GM21390 (cell line): ENCODE results near the gene ZIC5.

Experiments used
- ATAC-seq: cut with Tn5 transposase; IDR thresholded peaks from one replicate; pipeline ENCODE4 v1.9.1; 2021; ENCODE audit not compliant: unreplicated experiment

ZIC5 gene

GRCh38 chr13:99971576-99972189, at the start of gene ZIC5:
TSS of gene ZIC5 (minus strand) at chr13:99971767. CDS start at chr13:99971603, 164 bp downstream.
- no peak for ATAC-seq

GRCh38 chr13:100019780-100020356, 48.3 kb upstream of the ZIC5 start:
- ATAC-seq: no peak

- ATAC-seq: no peak
Measured at GRCh38 chr13:100014621-100015020, 43.1 kb upstream of the ZIC5 start.

GRCh38 chr13:99998261-99998660, 26.7 kb upstream of the ZIC5 start:
- no peak for ATAC-seq

- ATAC-seq: no peak
Measured at GRCh38 chr13:99997702-99998214, 26.2 kb upstream of the ZIC5 start.

DNA sequence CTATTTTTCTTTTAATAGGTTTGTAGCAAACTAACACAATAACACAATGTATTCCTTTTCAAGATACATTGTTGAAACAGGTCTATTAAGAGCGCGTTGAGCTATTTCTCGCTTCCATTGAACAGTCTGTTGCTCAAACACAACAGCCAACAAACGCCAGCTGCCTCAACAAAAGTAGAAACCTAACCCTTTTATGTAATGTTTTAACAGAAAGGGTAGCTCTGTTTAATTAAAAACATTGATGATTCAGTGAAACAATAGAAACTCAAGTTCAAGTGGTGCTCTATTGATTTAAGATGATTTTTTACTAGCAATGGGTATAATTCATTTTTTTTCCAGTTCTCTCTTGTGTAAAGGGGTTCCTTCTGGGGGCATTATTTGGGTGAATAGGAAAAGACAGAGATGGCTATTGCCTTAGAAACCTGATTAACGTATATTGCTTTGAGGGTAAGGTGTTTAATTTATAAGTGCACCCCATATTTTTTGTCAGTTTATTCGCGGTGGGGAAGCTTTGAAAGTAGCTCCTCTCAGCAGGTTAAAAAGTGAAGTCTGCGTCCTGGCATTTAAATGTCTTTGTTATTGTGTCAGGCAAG, 24.9 kb upstream of the ZIC5 start:
- no peak for ATAC-seq

DNA sequence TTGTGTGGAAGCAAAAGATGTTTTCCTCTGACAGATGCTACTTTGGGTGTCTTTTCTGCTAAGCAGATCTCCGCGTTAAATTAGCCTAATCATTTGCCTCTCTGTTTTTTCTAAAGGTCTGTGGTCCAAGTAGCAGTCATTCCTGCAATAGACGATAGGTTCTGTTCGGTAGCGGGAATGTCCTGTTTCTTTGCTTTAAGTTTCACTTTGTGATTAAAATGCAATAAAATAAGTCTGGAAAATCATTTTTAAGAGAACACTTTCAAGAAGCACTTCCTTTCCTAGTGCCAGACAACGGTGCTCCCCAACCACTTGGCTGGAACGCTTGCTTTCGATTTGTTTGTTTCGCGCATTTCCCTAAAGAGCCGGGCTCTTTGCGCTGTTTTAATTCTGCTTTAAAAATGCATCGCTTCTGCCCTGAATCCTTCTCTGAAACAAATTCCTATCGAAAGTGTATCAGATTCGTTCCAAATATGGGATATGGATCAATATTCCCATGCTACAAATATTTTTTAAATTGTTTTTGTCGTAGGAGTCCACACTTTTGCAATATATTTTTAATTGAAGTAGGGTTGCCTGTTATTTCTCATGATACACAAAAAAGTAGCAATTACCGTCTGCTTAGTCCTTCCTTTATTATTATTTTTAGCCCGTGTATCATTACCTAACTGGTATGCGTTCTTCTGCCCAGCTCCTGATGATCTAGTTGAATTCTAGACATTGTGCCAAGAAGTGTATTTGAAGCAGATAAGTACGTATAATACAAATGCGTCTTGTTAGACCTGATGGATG, 24.2 kb upstream of the ZIC5 start:
- ATAC-seq: no peak

DNA sequence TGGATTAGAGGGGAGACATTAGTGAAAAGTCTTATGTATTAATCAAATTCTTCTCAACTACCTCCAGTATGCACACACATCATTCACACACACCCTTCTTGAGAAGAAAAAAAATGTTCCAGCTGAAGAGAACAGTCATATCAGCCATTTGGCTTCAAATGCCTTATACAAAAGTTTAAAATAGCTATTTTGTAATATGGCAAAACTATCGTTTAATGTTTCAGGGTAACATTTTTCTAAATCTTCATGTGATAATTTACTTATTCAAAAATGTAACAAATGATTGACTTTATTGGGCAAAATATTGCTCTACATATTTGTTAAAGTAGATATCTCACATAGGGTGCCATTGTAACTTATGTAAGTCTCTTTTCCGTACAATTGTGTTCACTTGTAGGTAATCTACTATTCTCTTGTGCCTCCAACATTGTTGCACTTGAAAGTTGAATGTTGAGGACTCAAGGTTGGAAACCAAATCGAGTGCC, 23.6 kb upstream of the ZIC5 start:
- ATAC-seq: no peak

DNA sequence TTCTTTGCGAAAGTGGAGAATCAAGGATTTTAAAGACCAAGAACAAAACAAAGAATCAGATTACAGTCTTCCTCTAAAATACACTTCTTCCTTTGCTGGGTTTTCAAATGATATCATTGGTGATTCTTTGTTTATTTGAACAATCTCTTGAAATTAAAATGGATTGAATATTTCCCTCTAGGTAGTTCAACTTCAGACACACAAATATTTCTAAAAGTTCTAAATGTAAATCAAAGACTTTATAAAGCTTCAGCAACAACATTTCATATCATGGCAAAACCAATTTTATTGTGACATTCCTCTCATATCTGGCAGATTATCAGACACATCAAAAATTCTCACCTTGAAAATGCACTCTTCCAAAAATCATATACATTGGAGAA, 23.1 kb upstream of the ZIC5 start:
- ATAC-seq: no peak

- ATAC-seq: no peak
Measured at GRCh38 chr13:99993660-99994637, 22.4 kb upstream of the ZIC5 start.

DNA sequence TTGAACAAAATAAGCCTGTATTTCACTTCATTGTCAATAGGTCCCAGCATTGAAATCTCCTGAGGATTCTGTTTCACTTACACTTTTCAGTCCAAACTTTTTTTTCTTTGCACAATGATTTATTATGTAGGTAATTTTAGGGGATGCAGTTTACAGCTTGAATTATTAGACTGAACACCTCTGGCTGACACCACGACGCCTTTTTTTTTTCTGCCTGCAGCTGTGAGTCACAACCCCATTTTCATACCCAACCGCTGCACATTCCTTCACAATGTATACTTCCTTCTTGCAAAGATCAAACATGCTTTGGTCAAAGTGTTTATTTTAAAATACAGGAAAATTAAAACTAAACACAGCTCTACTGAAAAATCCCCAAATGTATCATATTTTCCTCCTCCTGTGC, 21.4 kb upstream of the ZIC5 start:
- no peak for ATAC-seq

- no peak for ATAC-seq
Measured at GRCh38 chr13:99991828-99992775, 20.5 kb upstream of the ZIC5 start.

- ATAC-seq: no peak
Measured at GRCh38 chr13:99991013-99991827, 19.7 kb upstream of the ZIC5 start.

- ATAC-seq: no peak
Measured at GRCh38 chr13:99990126-99990977, 18.8 kb upstream of the ZIC5 start.

DNA sequence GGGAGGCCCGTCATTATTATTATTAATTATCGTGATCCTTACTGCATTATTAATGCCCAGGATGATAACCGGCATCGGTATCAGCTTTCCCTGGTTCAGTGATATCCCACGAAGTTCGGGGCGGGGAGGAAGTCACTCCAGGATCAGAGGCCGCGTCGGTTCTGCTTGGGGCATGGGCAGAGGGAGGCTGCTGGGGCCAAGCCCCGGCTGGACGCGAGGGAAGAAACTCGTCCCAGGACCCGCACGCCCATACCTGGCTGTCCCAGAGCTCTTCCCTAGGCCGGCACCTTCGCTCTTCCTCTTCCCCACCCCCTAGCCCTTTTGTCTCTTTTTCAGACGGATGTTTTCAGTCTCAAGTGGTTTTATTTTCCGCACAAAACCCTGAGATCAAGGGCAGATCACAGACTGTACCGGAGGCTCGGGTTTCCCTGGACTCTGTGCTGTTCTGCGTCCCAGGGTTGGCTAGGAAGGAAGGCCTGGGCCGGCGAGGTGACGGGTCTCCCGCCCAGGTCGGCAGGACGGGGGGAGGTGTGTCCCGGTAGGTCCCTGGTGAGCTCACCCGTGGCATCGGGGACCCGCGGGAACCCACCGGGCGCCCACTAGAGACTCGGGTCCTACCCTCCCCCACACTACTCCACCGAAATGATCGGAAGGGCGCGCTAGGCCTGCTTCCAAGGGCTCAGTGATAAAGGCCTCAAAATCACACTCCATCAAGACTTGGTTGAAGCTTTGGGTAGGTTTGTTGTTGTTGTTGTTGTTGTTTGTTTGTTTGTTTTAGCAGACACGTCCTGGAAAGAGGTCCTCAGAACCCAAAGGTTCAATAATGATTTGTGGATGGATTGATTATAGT, 17.9 kb upstream of the ZIC5 start:
- no peak for ATAC-seq

GRCh38 chr13:99988529-99989275, 17.1 kb upstream of the ZIC5 start:
- ATAC-seq: no peak
